COR-L47 (cell line): ENCODE data around the gene GRK1.

Experiments used
- DNase-seq: peaks from one replicate; lab custom pipeline; 2025; lab: John Stamatoyannopoulos, UW

Gene GRK1

DNA sequence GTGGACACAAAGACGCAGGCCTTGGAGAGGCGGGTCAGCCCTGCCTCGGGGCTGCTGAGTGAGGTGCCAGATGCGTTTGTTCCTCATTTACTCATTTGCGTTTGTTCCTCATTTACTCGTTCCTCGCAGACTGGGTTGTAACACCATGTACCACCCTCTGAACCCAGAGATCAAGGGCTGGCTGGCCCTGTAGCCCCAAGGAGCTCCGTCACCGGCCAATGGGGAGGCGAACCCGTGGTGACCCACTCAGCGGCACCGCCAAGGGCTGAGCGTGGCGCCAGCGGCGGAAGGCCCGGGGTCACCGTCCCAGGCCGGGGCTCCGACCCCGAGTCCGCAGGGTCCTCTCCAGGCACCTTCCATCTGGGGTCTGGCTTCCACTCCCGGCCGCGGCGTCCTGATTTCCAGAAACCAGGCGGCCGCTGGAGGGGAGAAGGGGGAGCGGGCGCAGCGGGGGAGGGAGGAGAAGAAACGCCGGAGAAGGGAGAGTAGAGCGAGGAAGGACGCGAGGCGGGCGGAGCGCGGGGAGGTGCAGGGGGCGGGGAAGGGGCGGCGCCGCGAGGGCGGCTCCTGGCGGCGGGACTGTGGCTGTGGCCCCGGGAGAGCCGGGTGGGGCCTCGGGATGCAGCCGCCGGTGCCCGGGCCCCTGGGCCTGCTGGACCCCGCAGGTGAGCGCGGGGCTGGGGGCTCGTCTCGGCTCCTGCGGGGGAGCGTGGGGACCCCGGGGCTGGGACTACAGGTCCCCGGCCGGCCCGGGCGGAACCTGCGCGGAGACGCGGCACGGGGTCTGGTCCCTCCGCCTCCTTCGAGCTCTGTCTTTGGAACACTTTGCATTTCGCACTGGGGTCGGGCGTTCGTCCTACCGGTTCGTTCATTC, 91.9 kb downstream of the GRK1 start, which contains the start of gene TMEM255B:
Gene TMEM255B, plus strand, starts transcription at position 576 of the 874 bp plus-strand sequence. Its CDS starts 44 bp downstream, at position 620.
- DNase-seq, result peak; percentile 64

DNA sequence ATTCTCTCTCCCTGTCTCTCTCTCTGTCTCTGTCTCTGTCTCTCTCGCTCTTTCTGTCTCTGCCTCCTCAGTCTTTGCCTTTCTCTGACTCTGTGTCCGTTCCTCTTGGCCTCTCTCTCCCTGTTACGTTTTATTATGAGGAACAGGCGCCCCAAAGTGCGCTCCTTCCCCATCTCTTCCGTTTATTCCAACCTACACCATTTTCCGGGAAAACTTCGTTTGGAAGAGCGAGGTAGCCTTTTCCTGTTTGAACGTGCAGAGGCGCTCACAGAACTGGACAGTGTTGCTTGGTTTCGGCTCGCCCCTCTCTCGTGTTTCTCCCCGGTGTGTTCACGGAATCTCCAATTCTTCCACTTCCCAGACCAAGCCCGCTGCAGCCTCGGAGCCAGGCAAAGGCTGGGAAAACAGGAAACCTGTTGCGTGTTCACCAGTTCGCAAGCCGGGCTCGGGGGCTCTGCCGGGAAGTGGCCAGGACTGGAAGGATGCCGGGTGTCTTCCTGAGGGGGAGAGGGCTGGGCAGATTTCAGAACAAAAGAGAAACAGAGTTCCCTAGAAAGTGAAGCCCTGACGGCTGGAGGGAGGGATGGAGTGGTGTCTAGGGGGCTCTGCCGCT, 92.6 kb downstream of the GRK1 start:
- DNase-seq, result no peak

DNA sequence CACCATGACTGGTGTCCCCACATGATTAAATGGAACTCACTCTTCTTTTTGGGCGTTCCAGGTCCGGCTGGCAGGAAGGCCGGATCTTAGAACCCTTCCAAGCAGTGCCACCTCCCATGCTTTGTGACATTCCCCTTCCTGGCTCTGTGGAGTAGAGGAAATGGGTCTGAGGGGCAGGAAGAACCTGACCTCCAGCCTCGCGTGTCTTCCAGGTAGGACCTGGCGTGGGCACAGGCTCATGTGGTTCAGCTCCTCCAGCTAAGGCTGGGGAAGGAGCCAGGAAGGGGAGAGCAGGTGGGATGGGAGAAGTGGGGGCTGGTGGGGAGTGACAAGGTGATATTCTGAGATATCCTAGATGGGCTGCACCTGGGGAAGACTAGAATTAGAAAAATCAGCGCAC, 94.1 kb downstream of the GRK1 start:
- DNase-seq, result no peak

DNA sequence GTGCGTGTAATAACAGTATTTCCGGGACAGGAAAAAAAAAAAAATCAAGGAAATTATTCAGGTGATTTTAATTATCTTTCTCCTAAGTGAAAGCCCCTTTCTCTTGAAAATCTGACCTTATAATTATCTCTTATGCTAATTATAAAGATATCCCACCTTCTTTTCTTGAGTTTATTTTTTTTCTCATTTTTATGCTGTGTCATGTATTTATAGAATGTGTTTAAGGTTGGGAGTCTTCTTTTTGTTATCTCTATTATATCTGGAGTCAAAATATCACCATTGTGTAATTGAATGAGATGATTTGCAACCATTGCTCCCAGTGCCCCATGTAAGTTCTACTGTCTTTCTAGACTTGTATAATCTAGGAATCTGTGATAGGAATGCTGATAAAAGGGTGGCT, 95.1 kb downstream of the GRK1 start:
- no peak for DNase-seq

DNA sequence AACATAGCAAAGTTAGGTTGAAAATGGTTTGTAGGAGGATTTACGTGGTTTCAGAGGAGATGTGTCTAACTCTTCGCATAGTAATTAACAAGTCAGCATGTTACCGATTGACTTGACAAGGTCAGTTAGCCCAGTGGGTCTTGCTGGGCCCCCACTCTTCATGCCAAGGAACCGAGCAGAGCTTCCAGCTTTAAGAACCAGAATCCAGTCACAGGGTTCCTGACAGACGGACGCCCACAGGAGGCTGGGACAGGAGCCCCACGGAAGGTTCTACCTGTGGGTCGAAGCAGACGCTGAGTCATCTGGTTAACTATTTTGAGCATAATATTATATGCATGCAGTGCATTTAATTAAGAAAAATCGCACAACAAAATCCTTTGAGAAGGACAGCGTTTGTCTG, 95.5 kb downstream of the GRK1 start:
- no peak for DNase-seq

DNA sequence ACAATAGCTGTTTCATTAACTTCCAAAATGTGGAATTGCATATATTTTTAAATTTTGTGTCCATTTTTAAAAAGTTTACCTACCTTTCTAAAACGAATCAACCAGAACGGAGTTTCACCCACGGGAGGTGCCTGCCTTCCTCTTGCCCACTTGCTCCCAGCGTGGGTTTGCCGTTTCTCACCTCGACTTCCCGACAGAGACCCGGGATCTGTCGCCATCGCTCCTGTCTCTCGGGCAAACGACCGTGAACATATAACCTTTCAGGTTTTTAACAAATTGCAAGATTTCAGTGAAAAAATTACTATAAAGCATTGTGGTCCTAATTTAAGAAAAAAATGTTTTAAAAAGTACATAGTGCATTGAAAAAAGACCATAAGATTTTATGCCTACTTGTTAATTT, 96.2 kb downstream of the GRK1 start:
- no peak for DNase-seq

DNA sequence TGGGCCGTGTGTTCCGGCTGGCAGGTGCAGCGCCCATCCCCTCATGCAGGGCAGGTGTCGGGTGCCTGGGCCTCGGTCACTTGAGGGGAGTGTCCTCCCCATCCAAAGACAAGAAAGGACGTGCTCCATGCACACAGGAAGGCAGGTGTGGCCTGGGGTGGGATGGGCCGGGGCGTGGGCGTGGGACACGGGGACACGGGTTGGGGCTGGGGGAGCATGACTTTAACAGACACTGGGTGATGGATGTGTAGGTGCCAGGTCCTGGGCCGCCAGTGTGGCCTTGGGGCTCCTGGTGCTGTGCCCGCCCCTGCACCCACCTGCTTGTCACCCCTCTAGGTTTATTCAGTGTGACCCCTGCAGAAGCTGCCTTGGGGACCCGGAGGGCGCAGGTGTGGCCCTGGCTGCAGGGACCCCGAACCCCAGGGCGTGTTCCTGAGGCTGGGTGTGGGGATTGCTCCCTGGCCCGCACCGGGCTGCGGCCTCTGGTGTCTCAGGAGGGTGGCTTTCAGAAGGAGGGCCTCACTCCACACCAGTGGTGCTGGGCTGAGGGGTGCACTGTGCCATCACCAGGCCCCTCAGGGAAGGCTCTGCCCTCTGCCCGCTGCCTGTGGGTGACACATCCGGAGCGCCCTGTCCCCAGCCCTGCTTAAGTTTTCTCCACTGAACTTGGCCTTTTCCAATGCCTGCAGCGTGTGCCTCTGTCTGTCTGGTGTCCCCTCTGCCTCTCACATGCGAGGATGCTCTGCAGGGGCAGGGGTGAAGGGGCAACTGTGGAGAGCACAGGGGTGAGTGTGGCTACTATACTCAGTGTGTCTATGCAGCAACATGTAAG, 97.2 kb downstream of the GRK1 start:
- DNase-seq, result no peak

DNA sequence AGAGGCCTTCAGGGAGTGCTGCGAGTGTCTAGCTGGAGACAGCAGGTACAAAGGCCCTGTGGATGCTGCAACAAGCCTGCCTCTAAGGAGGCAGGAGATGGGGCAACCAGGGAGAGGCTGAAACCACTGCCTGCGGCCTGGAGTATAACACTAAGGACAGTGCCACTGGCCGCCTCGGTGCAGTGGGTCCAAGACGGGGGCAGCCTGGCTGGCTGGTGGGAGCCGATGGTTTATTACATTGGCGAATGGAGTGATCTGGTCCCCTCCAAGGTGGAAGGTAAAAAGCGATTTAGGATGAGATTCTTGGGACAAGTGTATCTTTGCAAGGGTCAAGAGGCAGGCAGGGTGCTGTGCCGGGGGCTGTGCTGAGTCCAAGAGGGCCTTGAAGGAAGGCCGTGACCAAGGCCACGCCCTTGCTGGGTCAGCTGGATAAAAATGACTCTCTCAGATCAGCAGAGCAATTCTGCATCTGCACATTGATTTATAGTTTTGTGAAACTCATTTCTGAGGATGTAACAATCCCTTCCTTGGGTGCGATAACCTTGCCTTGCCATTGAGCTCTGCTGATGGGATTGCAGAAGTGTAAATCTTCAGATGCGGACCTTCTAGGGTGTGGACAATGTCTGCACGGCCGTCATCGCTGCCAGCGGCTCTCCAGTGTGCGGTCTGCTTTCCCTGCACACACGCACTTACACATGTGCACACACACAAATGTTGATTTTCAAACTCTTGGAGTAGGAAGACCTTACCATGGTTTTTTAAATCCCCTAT, 98.0 kb downstream of the GRK1 start:
- no peak for DNase-seq

DNA sequence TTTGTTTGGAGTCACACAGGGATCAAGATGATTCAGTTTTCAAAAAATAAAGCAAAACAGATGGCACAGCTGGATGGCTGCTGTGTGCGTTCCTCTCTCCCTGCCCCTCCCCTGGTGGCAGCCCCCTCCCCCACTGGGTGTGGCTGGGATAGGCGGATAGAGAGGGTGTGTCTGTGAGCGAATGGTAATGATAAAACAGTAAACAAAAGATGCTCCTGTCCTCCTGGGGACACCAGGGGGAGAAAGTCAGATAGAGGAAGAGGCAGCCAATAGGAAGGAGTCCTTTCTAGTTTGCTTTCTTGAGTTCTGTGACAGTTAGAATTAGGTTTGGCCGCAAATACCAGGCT, 98.5 kb downstream of the GRK1 start:
- DNase-seq, result peak; percentile 31

DNA sequence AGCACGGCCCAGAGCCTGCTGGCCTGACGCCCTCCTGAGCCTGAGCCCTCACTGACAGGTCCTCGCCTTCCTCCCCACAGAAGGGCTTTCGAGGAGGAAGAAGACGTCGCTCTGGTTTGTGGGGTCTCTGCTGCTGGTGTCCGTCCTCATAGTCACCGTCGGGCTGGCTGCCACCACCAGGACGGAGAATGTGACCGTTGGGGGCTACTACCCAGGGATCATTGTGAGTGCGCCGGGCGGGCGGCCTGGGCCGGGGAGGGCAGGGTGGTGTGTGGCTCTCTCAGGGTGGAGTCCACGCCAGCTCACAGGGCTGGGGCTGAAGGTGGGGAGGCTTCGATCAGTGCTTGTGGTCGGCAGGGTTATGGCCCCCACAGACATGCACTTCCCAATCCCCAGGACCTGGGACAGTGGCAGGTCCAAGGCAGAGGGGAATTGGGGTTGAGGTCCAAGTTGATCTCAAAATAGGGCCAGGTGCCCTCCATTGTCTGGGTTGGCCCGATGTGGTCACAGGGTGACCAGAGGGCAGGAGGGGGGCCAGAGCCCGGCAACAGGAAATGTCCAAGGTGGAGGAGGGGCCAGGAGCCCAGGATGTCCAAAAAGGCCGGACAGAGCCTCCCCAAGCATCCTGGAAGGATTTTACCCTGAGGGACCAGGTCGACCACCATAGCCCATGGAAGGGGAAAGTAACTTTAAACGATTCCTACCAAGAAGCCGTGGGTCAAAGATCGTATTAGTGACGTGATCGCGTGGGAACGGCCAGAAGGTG, 99.2 kb downstream of the GRK1 start:
- no peak for DNase-seq

DNA sequence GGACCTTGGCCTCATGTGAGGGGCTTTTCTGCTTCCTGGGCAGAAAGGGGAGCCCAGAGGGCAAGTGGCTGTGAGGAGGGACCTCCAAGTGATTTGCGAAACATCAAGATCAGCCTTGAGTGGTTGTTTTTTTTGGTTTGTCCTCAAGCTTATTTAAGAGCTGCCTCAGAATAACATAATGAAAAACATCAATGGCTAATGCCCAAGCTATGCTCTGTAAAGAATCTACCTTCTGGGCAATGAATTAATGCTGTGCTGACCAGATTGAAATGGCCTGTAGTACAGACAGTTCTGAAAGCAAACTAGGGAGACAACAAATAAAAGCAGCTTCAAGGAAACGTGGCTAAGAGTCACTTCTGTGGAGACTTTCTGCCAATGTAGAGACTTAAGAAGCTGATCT, 100.3 kb downstream of the GRK1 start:
- no peak for DNase-seq

DNA sequence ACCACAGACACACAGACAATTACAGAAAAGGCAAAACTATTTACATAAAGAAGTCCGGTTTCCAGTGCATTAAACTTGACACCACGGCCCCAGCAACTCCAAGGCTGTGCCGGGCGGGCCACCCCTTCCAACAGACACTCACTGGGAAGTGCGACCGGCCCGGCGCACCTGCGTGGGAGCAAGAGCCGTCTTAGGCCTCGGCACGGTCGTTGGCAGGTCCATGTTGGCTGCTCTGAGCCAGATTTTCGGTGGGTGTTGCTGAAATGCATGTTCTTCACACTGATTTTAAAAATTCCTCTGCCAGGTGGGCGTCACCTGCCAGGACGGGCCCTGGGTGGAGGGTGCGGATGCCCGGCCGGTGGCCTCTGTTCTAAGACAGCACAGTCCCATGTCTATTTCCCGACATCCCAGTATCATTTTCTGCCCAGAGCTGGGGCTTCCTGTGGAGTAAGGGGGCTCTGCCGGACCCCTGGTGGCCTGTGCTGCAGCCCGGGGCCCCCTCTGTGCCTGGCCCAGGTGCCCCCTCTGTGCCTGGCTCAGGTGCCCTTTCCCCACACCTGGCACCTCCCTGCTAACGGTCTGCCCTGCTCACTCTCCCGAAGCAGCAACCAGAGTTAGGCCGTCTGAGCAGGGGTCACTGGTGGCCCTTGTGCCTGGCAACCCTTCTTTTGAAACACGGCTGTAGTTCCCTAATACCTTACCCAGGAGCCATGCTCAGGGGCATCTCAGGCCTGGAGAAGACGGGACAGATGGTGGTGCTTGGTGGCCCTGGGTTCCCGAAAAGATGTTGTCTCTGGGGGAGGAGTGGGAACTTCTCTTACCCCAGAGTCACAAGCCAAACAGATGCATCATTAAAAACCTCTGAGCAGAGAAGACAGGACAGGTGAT, 101.2 kb downstream of the GRK1 start:
- no peak for DNase-seq

DNA sequence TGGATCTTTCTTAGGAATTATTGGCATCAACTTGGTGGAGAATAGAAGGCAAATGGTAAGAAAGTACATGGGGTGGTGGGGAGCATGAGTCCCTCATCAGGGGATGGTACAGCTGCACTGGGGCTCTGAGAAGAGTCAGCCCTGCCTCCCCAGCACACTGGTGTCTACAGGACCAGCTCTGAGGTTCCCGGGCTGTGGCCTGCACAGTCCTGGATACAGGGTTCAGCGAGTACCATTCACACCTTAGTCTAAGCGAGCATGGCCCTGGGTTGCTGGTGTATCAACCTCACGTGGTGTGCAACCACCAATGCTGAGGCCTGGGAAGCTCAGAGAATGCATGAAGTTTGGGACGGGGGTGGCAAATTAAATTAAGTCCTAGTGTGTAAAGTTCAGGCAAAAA, 102.1 kb downstream of the GRK1 start:
- DNase-seq, result no peak

DNA sequence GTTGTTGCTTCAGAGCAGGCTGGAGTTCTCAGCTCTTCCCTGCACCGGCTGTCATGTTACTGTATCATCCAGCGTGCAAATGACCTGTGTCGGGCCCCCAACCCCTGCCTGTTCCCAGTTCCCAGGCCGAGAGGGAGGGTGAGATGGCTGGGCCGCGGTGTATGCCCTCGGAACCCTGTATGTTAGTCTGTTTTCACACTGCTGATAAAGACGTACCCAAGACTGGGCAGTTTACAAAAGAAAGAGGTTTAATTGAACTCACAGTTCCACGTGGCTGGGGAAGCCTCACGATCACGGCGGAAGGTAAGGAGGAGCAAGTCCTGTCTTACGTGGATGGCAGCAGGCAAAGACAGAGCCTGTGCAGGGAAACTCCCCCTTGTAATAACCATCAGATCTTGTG, 102.9 kb downstream of the GRK1 start:
- DNase-seq, result no peak

DNA sequence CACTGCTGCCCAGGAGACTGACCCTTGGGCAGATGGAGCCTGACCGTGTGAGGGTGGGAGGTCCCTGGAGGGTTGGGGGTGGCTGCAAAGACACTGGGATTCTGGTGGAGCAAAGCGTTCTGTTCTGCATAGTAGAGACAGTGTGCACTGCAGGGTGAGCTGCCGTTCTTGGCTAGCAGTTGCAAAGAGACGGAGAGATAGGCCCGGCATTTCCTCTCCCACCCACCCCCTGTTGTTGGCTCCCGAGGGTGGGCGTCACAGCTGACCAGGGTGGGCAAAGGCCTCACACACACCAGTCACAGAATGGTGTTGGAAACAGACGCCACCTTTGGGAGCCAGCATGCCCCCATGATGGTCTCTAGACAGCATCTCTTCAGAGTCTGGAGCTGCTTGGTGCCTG, 103.4 kb downstream of the GRK1 start:
- DNase-seq, result no peak

DNA sequence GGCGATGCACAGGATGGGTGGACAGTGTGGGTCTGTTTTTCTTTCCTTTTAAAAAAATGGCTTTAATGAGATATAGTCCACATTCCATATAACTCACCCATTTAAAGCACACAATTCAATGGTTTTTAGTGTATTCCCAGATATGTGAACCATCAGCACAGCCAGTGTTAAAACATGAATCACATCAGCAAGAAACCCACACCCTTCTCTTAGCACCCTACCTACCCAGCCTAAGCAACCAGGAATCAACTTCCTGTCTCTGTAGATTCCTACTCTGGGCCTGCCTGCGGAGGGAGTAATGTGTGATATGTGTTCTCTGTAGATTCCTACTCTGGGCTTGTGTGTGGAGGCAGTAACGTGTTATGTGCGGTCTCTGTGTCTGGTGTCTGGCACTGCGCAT, 103.9 kb downstream of the GRK1 start:
- no peak for DNase-seq

DNA sequence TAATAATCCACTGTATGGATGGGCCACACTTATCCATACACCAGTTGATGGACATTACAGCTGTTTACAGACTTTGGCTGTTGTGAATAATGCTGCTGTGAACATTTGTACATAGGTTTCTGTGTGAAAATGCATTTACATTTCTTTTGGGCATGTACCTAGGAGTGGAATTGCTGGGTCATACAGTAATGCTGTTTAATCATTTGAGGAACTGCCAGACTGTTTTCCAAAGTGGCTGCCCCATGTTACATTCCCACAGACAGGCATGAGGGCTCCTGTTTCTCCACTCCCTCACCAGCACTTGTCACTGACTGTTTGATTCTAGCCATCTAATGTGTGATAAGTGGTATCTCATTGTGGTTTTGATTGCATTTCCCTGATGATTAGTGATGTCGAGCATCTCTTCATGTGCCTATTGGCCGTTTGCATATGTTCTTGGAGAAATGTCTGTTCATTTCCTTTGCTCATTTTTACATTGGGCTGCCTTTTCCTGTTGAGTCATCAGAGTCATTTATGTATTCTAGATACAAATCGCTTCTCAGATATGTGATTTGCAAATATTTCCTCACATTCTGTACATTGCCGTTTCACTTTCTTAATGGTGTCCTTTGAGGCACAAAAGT, 104.8 kb downstream of the GRK1 start:
- DNase-seq, result no peak

DNA sequence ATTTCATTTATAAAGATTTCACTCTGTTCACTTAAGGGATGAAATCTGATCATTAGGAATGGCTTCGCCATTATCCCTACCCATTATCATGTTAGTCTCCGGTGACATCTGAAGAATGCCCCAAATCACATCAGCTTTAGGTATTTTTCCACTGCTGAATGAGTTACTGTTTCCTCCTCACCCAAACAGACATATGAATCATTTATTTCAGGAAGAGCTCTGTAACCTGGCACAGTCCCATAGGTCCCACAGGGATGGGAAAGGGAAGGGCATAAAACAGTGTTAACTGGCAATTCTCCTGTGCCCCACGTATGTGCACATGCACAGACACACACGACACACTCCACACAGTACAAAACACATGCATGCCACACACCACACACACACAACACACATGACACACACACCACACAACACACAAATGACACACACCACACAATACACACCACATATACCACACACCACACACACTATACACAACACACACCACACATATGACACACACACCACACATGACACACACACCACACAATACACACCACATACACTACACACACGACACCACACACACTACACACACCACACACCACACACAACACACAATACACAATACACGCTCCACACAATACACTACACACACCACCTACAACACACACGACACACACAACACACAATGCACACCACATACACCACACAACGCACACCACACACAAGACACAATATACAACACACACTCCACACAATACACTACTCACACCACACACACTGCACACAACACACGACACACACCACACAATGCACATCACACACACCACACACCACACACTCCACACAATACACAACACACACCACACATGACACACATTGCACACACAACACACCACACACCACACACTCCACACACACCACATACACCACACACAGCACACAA, 107.4 kb downstream of the GRK1 start:
- no peak for DNase-seq
